HL-60 (cell line): Measurements from ENCODE around the gene CTRB2.

ENCODE experiments used
- DNase-seq, 2 experiments: peaks; one replicate each; pipeline ENCODE4 v3.0.0-alpha.2; 2010 to 2020; ENCODE audit warnings: low read depth in 1 of 2, low spot score in 1 of 2
- H3K27ac ChIP-seq: fragments of 250-450 bp; sonication (Bioruptor Pico); replicated peaks from 2 replicates; pipeline ENCODE4 v1.5.1; 2020; ENCODE audit warnings: mild to moderate bottlenecking, moderate library complexity
- H3K27me3 ChIP-seq: fragments of 250-450 bp; sonication (Bioruptor Pico); 2 replicates; pipeline ENCODE4 v1.5.1; 2021; ENCODE audit warnings: mild to moderate bottlenecking, moderate library complexity; ENCODE audit not compliant: insufficient read depth, poor library complexity, severe bottlenecking
- H3K4me3 ChIP-seq: replicated peaks from 2 replicates; pipeline ENCODE4 v1.5.1; 2011; ENCODE audit warnings: mild to moderate bottlenecking, control low read depth, low read length; ENCODE audit not compliant: insufficient read depth
- GABPA ChIP-seq: IDR thresholded peaks from 2 replicates; pipeline ENCODE4 v1.6.1; 2012; ENCODE audit warnings: low read depth
- POLR2AphosphoS5 ChIP-seq: IDR thresholded peaks from 2 replicates; pipeline ENCODE4 v1.6.1; 2012; ENCODE audit warnings: low read depth
- REST ChIP-seq: IDR thresholded peaks from 2 replicates; pipeline ENCODE4 v1.6.1; 2012; ENCODE audit warnings: low read depth; ENCODE audit not compliant: insufficient replicate concordance
- SPI1 ChIP-seq: IDR thresholded peaks from 2 replicates; pipeline ENCODE4 v1.6.1; 2012; ENCODE audit warnings: low read depth, mild to moderate bottlenecking, borderline replicate concordance
- TF ChIP-seq, protein P1 (sequence below): IDR thresholded peaks from one replicate; pipeline ENCODE4 v1.5.1; 2011; ENCODE audit warnings: low read length, control low read depth, inconsistent platforms; ENCODE audit not compliant: insufficient read depth

The CTRB2 gene

DNA sequence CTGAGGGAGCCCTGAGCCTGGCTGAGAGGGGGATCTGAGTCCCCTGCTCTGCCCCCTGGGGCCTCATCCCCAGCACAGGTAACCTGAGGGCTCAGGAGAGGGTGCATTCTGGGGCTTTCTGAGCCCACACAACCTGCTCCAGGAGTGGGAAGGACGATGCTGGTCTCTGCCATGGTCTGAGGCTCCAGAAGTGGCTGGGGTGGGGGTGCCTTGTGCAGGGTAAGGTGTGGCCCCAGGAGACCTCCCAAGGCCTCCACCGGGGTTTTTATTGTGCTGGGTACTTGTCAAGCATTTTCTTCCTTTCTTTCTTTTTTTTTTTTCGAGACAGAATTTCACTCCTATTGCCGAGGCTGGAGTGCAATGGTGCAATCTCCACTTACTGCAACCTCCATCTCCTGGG lies 12.1 kb upstream of the CTRB2 start:
- H3K27ac ChIP-seq = no peak overlapping the region
- DNase-seq = no peak
- peaks cover 2% of the 10 kb centered on the region for H3K27me3 ChIP-seq
- TF ChIP-seq SPI1 (no peak), REST (no peak), GABPA (no peak), POLR2AphosphoS5 (no peak)
- TF ChIP-seq, protein P1, sequence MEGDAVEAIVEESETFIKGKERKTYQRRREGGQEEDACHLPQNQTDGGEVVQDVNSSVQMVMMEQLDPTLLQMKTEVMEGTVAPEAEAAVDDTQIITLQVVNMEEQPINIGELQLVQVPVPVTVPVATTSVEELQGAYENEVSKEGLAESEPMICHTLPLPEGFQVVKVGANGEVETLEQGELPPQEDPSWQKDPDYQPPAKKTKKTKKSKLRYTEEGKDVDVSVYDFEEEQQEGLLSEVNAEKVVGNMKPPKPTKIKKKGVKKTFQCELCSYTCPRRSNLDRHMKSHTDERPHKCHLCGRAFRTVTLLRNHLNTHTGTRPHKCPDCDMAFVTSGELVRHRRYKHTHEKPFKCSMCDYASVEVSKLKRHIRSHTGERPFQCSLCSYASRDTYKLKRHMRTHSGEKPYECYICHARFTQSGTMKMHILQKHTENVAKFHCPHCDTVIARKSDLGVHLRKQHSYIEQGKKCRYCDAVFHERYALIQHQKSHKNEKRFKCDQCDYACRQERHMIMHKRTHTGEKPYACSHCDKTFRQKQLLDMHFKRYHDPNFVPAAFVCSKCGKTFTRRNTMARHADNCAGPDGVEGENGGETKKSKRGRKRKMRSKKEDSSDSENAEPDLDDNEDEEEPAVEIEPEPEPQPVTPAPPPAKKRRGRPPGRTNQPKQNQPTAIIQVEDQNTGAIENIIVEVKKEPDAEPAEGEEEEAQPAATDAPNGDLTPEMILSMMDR = no peak
- no peak overlapping the region for H3K4me3 ChIP-seq

DNA sequence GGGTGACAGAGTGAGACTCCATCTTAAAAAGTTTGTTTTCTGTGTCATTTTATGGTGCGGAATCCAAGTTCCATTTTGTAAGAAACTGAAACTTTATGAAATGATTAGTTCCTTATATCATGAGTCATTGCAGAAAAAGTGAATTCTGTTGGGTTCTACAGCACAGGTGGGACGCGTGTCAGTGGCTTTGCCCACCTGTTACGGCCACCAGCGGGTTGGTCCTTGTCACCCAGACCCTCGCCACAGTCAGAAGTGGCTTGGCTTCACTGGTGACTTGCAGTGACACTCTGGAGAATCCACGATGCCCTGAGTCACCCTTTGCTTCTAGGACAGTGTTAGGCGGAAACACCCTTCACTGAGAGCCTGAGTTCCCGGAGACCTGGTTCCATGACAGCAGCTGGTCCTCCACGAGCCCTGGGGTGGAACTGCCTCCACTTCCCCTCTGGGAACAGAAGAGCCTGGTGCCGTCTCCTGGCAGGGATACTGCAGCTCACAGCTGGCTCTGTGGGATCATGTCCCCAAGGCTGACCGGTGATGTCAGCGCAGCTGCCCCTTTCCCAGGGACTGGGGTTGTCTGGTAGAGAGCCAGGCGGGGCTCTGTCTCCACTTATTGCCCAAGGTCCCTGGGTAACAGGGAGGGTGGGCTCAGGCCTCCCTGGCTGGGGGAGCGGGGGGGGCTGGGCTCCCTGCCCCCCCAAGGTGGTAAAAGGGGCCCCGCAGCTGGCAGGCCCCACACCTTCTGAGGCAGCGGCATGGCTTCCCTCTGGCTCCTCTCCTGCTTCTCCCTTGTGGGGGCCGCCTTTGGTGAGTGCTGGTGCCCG lies 11.5 kb upstream of the CTRB2 start, which contains the start of gene CTRB1:
TSS of gene CTRB1 (plus strand) at position 733 of the 821 bp plus-strand sequence. CDS start at position 753, 20 bp downstream.
- DNase-seq = no peak
- no peak for TF ChIP-seq POLR2AphosphoS5
- no peak for TF ChIP-seq GABPA
- TF ChIP-seq REST = no peak
- no peak for TF ChIP-seq SPI1
- TF ChIP-seq, protein P1 = no peak
- no peak within 1 kb of the TSS for H3K4me3 ChIP-seq
- peaks cover 2% of the 10 kb centered on the region for H3K27me3 ChIP-seq
- H3K27ac ChIP-seq = no peak within 1 kb of the TSS

GRCh38 chr16:75217389-75217851 lies 10.5 kb upstream of the CTRB2 start:
- Histone ChIP-seq H3K27ac (no peak overlapping the region), H3K4me3 (no peak overlapping the region), H3K27me3 (peaks cover 2% of the 10 kb centered on the region)
- TF ChIP-seq GABPA = no peak
- TF ChIP-seq REST = no peak
- no peak for TF ChIP-seq POLR2AphosphoS5
- no peak for DNase-seq
